Fibroblast of pulmonary artery (primary cell): ENCODE measurements around the gene PTGDS.

Experiments used
- DNase-seq: peaks from one replicate; pipeline ENCODE4 v3.0.0-alpha.2; 2010; ENCODE audit warnings: low read depth
- H3K4me3 ChIP-seq: replicated peaks from 2 replicates; pipeline ENCODE4 v1.5.1; 2011; ENCODE audit warnings: low read depth, mild to moderate bottlenecking, control low read depth, low read length, moderate library complexity
- TF ChIP-seq, protein P1 (sequence below): IDR thresholded peaks from 2 replicates; pipeline ENCODE4 v1.5.1; 2011; ENCODE audit warnings: mild to moderate bottlenecking, control low read depth, low read length, inconsistent platforms; ENCODE audit errors: missing control alignments

Gene PTGDS

DNA sequence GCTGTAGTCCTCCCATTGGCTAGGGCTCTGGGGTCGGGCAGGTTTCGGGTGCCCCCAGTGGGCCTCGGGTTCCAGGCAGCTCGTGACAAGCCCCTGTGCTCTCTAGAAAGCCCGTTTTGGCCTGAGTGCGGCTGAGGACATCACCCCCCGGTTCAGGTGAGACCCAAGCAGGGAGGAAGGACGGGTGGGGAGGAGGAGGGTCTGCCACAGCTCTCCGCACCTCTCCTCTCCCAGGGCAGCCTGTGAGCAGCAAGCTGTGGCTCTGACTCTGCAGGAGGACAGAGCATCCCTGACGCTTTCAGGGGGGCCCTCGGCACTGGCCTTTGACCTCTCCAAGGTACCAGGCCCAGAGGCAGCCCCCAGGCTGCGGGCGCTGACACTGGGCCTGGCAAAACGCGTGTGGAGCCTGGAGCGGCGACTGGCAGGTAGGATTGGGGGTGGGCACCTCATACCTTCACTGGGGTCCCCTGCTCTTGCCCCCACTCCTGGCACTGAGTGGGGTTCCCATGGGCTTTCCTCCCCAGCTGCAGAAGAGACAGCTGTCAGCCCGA is 15.6 kb downstream of the PTGDS start:
- peak overlapping the region; percentile 69 for H3K4me3 ChIP-seq
- TF ChIP-seq, protein P1, sequence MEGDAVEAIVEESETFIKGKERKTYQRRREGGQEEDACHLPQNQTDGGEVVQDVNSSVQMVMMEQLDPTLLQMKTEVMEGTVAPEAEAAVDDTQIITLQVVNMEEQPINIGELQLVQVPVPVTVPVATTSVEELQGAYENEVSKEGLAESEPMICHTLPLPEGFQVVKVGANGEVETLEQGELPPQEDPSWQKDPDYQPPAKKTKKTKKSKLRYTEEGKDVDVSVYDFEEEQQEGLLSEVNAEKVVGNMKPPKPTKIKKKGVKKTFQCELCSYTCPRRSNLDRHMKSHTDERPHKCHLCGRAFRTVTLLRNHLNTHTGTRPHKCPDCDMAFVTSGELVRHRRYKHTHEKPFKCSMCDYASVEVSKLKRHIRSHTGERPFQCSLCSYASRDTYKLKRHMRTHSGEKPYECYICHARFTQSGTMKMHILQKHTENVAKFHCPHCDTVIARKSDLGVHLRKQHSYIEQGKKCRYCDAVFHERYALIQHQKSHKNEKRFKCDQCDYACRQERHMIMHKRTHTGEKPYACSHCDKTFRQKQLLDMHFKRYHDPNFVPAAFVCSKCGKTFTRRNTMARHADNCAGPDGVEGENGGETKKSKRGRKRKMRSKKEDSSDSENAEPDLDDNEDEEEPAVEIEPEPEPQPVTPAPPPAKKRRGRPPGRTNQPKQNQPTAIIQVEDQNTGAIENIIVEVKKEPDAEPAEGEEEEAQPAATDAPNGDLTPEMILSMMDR = no peak
- no peak for DNase-seq

DNA sequence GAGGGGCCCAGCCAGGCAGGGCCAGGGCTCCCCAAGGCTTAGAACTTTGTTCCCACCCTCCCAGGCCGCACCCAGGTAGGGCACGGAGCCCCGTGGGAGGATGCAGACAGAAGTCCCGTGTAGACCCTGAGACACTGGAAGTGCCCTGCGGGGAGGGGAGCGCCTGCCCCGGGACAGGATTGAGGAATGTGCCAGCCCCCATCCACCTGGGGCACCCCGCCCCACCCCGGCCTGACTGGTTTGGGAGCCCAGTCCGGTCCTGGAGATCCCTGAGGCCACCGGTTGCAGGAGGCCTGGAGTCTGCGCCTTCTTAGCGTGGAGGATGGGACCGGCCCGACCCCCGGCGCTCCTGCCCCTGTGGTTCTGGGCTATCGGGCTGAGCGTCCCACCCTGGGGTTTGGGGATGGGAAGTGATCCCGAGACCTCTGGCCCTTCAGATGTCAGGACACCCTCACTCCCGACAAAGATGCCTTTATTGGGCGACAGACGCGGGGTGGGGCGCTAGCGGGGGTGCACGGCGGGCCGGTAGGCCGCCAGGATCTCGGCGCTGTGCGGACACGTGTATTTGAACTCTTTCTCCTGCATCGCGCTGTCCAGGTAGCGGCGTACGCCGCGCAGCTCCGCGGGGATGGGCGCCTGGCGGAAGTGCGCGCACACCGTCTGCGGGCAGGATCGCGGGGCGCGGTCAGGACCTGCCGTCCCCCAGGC is 17.0 kb downstream of the PTGDS start:
- DNase-seq = no peak
- TF ChIP-seq, protein P1 = no peak
- H3K4me3 ChIP-seq = no peak overlapping the region

DNA sequence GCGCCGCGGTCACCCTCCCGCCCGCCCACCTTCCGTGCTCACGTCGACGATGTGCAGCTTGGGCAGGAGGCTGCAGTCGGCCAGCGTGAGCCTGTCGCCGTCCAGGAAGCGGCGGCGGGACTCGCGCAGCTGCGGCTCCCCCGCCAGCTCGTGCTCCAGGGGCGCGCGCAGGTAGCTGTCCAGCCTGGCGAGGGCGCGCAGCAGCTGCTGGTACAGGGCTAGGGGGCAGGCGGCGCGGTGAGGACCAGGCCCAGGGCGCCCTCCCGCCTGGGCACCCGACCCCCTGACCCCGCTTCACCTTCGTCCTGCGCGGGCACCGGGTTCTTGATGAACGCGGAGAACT is 17.6 kb downstream of the PTGDS start:
- no peak overlapping the region for H3K4me3 ChIP-seq
- no peak for DNase-seq
- TF ChIP-seq, protein P1 = no peak

DNA sequence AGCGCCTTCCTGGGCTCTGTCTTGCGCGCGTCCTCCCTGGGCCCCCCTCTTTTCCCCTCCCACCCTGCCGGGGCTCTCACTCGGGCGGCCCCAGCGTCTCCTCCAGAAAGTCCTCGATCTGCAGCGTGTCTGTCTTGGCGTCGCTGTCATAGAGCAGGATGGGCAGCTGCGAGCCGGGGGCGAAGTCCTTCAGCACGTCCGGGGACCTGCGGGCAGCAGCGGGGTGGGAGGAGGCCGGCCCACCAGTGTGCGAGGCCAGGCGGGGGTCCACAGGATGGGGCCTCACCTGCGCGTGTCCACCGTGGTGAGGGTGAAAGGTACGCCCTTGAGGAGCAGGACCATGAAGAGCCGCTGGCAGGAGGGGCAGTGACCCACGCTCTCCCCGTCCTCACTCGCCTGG is 18.1 kb downstream of the PTGDS start:
- no peak for DNase-seq
- H3K4me3 ChIP-seq = no peak overlapping the region
- TF ChIP-seq, protein P1 = no peak

DNA sequence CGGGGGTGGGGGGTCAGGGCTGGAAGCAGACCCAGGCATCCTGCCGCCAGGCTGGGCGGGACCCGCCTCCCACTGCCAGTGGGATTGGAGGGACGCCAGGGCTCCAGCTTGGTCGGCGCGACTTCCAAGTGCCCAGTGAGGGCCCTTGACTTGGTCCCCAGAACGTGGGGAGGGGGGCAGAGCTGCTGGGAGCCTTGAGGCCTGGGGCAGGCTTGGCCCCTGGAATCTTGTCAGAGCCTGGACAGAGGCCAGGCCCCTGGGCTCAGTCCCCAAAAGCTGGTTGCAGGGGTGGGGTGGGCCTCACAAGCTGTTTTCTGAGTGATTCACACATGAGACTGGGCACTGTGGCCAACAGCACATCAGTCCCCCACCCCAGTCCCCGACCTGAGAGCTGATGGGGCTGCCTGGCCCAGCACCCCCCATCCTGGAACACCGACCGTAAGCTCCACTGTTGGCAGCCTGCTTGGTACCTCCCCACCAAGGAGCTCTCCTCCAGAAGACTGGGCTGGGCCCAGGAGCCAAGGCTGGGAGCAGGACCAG is 18.5 kb downstream of the PTGDS start:
- H3K4me3 ChIP-seq = no peak overlapping the region
- TF ChIP-seq, protein P1 = no peak
- DNase-seq = no peak

DNA sequence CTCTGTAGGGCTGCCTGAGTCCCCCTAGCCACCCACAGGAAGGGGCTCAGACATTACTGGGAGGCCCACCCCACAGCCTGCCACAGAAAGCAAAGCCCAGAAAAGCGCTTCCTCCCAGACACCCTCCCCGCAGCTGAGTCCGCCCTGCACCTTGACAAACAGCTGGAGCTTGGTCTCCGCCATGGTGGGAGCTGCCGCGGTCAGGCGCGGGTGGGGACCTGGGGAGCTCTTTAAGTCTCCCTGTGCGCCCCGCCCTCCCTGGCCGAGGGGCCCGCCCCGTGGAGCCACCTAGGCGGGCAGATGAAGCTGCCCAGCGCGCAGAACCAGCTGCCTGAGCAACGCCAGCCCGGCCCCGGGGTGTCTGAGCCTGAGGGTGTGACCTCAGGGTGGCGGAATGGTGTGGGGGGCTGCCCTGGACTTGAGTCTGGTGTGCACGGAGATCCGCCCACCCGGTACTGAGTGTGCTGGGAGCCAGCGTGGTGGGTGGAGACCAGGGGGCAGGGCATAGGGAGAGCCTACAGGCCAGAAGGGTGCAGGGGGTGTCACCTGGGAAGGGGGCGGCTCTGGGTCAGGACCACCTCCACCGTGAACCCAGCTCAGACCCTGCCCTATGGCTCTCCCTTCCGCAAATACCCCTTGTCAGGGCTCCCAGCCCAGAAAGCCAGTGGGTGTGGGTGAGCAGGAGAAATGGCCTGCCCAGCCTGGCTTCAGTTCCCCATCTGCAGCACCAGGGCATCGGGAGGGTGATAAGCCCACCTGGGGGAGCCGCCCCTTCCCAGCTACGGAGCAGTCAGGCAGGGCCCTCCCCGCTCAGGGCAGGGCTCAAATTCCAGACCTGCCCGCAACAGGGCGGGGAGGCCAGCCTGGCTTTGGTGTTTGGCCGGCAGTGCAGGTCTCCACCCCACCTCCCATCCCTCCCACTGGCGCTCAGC is 19.3 kb downstream of the PTGDS start, which contains the start of gene CLIC3:
Gene CLIC3 (minus strand): TSS at position 208 of the 932 bp plus-strand sequence. CDS start 25 bp downstream, at position 183.
- TF ChIP-seq, protein P1 = no peak
- no peak for DNase-seq
- no peak within 1 kb of the TSS for H3K4me3 ChIP-seq
